ENCODE measurements around the gene ANTXRL. TPM values are rescaled to one million over a fixed set of nuclear protein-coding genes. Genes with fewer than 3 reads are reported as not detected.
"Not testable (repeated sequence)": the region's sequence is repeated elsewhere in the genome, so short reads cannot be mapped to it uniquely, and the experiment has no call there.

Gene ANTXRL
- polyA plus RNA-seq, 2 of the 4 experiments (the other 2 are of a cell fraction), result 0.13 to 0.26 TPM

- ChIA-PET POLR2A (no interaction called here), CTCF (interaction anchor here (0.8 to 6.2 kb wide), 3 partner anchors 10 to 25 kb away, joined by 3 to 31 read pairs (median 5); no protein-coding TSS in a partner anchor)
- WGBS (ENCODE audit: missing lambda C conversion rate), result 77% methylated on average over 17 of the region's 19 CpGs
- Histone ChIP-seq H3K27ac (no peak overlapping the region), H3K4me3 (no peak overlapping the region), H3K4me2 (no peak overlapping the region), H3K4me1 (peaks cover 5% of the 10 kb centered on the region), H3K9me3 (no peaks in the 10 kb centered on the region)
- TF ChIP-seq NR3C1 (IDR thresholded peaks at IDR 0.05), result no peak
- no peak for TF ChIP-seq MAX (IDR thresholded peaks at IDR 0.05)
- TF ChIP-seq CTCF (IDR thresholded peaks at IDR 0.05), result no peak
- no peak for TF ChIP-seq RFX5 (IDR thresholded peaks at IDR 0.05)
- TF ChIP-seq MAZ (IDR thresholded peaks at IDR 0.05; ENCODE audit: borderline replicate concordance, low read depth, low read length), result no peak
- no peak for TF ChIP-seq EP300 (IDR thresholded peaks at IDR 0.05)
- no peak for TF ChIP-seq JUN (IDR thresholded peaks at IDR 0.05)
- TF ChIP-seq PHF8 (IDR thresholded peaks at IDR 0.05; ENCODE audit: borderline replicate concordance, low read depth), result no peak
- DNase-seq (ENCODE audit: low read depth in 1 of 2, low spot score in 1 of 2), result no peak
- FAIRE-seq, result no peak
- no peak for ATAC-seq
Measured at GRCh38 chr10:46253076-46254006, 33.5 kb upstream of the ANTXRL start.

- TF ChIP-seq NPAS2 (CRISPR knock-in tag; IDR thresholded peaks at IDR 0.05; ENCODE audit: borderline replicate concordance) (no peak), RCOR1 (IDR thresholded peaks at IDR 0.05; ENCODE audit: low read depth, low read length) (no peak)
- no peak for ATAC-seq
- Histone ChIP-seq H3K4me2 (no peak overlapping the region), H3K27ac (no peak overlapping the region), H3K9me3 (no peaks in the 10 kb centered on the region), H3K4me3 (no peak overlapping the region), H3K4me1 (peaks cover 5% of the 10 kb centered on the region)
- 68% methylated on average over 6 of the region's 6 CpGs for WGBS (ENCODE audit: missing lambda C conversion rate)
- DNase-seq (ENCODE audit: low read depth in 1 of 2, low spot score in 1 of 2), result no peak
- CTCF ChIA-PET, result interaction anchor here (1.2 to 6.2 kb wide), 3 partner anchors 11 to 26 kb away, joined by 3 to 31 read pairs (median 5); no protein-coding TSS in a partner anchor
- FAIRE-seq, result no peak
- POLR2A ChIA-PET, result no interaction called here
Measured at GRCh38 chr10:46254007-46254383, 32.8 kb upstream of the ANTXRL start.

- TF ChIP-seq SMC3 (IDR thresholded peaks at IDR 0.05), result no peak
- TF ChIP-seq FOSB (CRISPR knock-in tag; IDR thresholded peaks at IDR 0.05), result no peak
- no peak for TF ChIP-seq TP53 (CRISPR knock-in tag; IDR thresholded peaks at IDR 0.05)
- no peak for TF ChIP-seq JUN (IDR thresholded peaks at IDR 0.05)
- no peak for TF ChIP-seq FOXS1 (CRISPR knock-in tag; IDR thresholded peaks at IDR 0.05)
- TF ChIP-seq HES2 (IDR thresholded peaks at IDR 0.05), result no peak
- no peak for TF ChIP-seq ZFP36 (IDR thresholded peaks at IDR 0.05; ENCODE audit: borderline replicate concordance, partially characterized antibody)
- TF ChIP-seq ESRRA (IDR thresholded peaks at IDR 0.05; ENCODE audit: borderline replicate concordance, low read length), result no peak
- TF ChIP-seq REST (IDR thresholded peaks at IDR 0.05), result no peak
- no peak for TF ChIP-seq POLR2A (IDR thresholded peaks at IDR 0.05; ENCODE audit: low read length)
- no peak for TF ChIP-seq ZC3H11A (IDR thresholded peaks at IDR 0.05)
- TF ChIP-seq EP300 (IDR thresholded peaks at IDR 0.05), result no peak
- no peak for TF ChIP-seq E2F6 (IDR thresholded peaks at IDR 0.05; ENCODE audit: borderline replicate concordance, low read depth)
- TF ChIP-seq CBX8 (IDR thresholded peaks at IDR 0.05), result no peak
- H3K4me3 ChIP-seq, result no peak overlapping the region
- ATAC-seq (no peak), FAIRE-seq (no peak), DNase-seq (ENCODE audit: low read depth in 1 of 2, low spot score in 1 of 2) (no peak)
- 83% methylated on average over 4 of the region's 4 CpGs for WGBS (ENCODE audit: missing lambda C conversion rate)
- H3K4me1 ChIP-seq, result peaks cover 5% of the 10 kb centered on the region
- no peak overlapping the region for H3K27ac ChIP-seq
- H3K9me3 ChIP-seq, result no peaks in the 10 kb centered on the region
- no peak overlapping the region for H3K4me2 ChIP-seq
- ChIA-PET CTCF (interaction anchor here (1.2 to 6.2 kb wide), 3 partner anchors 11 to 26 kb away, joined by 3 to 31 read pairs (median 5); no protein-coding TSS in a partner anchor), POLR2A (no interaction called here)
Measured at GRCh38 chr10:46254467-46254866, 32.3 kb upstream of the ANTXRL start.

GRCh38 chr10:46255210-46255609 lies 31.6 kb upstream of the ANTXRL start:
- H3K4me2 ChIP-seq; DNase-seq (ENCODE audit: low read depth in 1 of 2, low spot score in 1 of 2); H3K4me3 ChIP-seq; H3K9me3 ChIP-seq; H3K4me1 ChIP-seq; H3K27ac ChIP-seq; ATAC-seq; FAIRE-seq; POLR2A ChIA-PET: not testable (repeated sequence)
- CTCF ChIA-PET, result interaction anchor here (1.2 to 6.2 kb wide), 4 partner anchors 9 to 27 kb away, joined by 3 to 31 read pairs (median 9); no protein-coding TSS in a partner anchor
- WGBS (ENCODE audit: missing lambda C conversion rate), result 65% methylated on average over 3 of the region's 3 CpGs
